Measurements from ENCODE around the gene ELAVL2.

The ELAVL2 gene

GRCh38 chr9:23769307-23769935 is 56.6 kb downstream of the ELAVL2 start:
- no peak overlapping the region for H3K4me3 ChIP-seq (ENCODE audit: low read depth, low read length)
- no peak for TF ChIP-seq CTCF (IDR thresholded peaks at IDR 0.05; ENCODE audit: control insufficient read depth, extremely low read depth, insufficient read depth)
- DNase-seq (ENCODE audit: low read depth), result no peak

- no peak for TF ChIP-seq CTCF (IDR thresholded peaks at IDR 0.05; ENCODE audit: control insufficient read depth, extremely low read depth, insufficient read depth)
- DNase-seq (ENCODE audit: low read depth), result no peak
- H3K4me3 ChIP-seq (ENCODE audit: low read depth, low read length), result no peak overlapping the region
Measured at GRCh38 chr9:23768861-23769260, 57.2 kb downstream of the ELAVL2 start.

DNA sequence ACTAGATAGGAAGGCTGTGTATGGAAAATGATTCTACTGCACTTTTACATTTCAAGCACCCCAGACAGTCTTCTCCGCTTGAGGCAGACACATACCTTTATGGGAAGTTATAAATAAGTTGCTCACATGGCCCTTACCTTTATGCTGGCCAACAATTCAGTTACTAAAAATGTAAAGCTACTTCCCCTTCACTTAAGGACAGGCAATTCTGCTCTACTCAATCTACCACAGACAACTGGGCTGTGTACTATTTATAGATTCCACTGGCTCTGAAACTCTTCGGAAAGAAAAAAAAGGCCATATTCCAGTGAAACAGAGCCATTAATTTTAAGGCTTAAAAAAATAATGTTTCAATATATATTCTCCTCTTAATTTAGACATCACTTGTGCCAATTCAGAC is 59.4 kb downstream of the ELAVL2 start:
- TF ChIP-seq CTCF (IDR thresholded peaks at IDR 0.05; ENCODE audit: control insufficient read depth, extremely low read depth, insufficient read depth), result no peak
- DNase-seq (ENCODE audit: low read depth), result no peak
- no peak overlapping the region for H3K4me3 ChIP-seq (ENCODE audit: low read depth, low read length)

DNA sequence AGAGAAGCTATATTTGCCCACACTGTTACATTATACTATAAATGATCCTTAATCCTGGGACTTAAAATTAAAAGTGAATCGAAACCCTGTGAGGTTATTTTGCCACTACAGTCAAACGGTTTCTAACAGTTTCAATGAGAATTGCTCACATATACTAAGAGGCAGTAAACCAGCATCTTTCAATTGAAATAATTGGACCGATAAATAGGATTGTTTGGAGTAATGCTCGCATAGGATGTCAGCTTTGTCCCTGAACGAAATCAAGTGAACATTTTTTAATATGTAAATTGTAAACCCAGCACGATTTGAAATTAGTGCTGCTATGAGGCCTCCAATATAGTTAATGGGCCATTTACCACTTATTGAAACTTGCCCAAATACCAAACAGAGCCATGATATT is 60.5 kb downstream of the ELAVL2 start:
- no peak for DNase-seq (ENCODE audit: low read depth)
- no peak for TF ChIP-seq CTCF (IDR thresholded peaks at IDR 0.05; ENCODE audit: control insufficient read depth, extremely low read depth, insufficient read depth)
- H3K4me3 ChIP-seq (ENCODE audit: low read depth, low read length), result no peak overlapping the region

GRCh38 chr9:23764219-23764618 is 61.8 kb downstream of the ELAVL2 start:
- no peak for DNase-seq (ENCODE audit: low read depth)
- TF ChIP-seq CTCF (IDR thresholded peaks at IDR 0.05; ENCODE audit: control insufficient read depth, extremely low read depth, insufficient read depth), result no peak

DNA sequence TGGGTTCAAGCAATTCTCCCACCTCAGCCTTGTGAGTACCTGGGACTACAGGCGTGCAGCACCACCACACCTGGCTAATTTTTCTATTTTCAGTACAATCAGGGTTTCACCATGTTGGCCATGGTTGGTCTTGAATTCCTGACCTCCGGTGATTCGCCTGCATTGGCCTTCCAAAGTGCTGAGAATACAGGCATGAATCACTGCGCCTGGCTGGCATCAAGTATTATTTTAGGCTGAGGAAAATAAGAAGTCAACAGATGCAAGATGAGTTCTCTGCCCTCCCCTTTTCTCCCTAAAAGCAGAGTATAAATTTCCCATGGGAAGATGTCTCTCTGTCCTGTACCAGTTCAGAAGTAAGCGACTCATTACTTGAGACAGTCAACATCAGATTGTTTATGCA is 71.5 kb downstream of the ELAVL2 start:
- DNase-seq (ENCODE audit: low read depth), result no peak
- no peak overlapping the region for H3K4me3 ChIP-seq (ENCODE audit: low read depth, low read length)
- no peak for TF ChIP-seq CTCF (IDR thresholded peaks at IDR 0.05; ENCODE audit: control insufficient read depth, extremely low read depth, insufficient read depth)

More at GRCh38 chr9:23764219-23764618, 61.8 kb downstream of the ELAVL2 start:
- H3K4me3 ChIP-seq (ENCODE audit: low read depth, low read length), result no peak overlapping the region

DNA sequence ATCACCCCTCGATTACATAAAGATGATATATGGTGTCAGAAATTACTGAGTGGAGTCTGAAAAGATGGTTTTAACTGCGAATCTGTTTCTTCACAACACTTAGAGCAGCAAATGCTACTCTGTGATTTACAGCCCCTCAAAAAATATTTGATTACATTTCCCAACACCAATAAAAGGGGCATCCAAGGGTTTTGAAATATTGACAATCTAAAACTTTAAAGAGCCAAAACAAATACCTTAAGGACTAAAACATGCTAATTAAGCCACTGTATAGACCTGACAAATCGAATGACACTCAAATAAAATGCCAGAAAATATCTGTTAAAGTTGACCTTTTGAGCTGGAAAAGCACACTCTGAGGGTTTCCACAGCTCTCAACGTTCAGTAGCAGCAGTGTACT is 73.2 kb downstream of the ELAVL2 start:
- DNase-seq (ENCODE audit: low read depth), result no peak
- TF ChIP-seq CTCF (IDR thresholded peaks at IDR 0.05; ENCODE audit: control insufficient read depth, extremely low read depth, insufficient read depth), result no peak
- H3K4me3 ChIP-seq (ENCODE audit: low read depth, low read length), result no peak overlapping the region
